Measurements from ENCODE around the gene ZIM2.

Gene ZIM2

DNA sequence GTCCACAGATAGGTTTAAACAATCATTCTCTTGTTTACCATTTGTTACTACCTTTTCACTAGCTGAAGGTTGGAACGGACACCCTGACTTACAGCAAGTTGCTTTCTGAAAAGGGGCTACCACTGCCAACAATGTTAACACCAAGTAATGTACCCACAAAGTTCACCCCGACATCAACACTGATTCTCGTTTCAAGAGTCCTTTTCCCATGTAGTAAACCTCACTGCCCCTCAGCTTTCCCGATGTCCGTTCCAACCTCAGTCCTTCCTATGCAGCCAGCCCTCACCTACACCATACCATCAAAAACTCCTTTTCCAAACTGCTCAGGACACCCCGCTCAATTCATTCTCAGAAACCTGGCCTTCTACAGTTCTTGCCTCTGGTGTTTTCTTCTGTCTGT, 29.0 kb downstream of the ZIM2 start:
- no peak for DNase-seq (ENCODE audit: low read depth in 1 of 2, low spot score in 1 of 2)

DNA sequence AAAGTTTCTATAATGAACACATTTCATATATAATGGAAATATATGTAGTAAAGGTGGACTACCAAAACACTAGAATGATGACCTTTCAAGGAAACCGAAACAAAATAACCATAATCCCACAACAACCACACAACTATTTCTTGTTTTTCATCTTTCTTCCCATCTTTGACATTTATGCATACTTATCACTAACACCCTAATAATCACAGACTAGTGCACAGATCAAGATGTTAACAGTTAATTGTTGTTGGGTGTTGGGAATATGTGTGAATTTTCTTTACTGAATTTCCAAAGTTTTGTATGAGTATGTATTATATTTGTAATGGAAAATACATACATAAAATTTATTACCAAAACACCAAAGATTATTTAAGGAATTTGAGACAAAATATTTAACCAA, 30.3 kb downstream of the ZIM2 start:
- DNase-seq (ENCODE audit: low read depth in 1 of 2, low spot score in 1 of 2) = no peak

DNA sequence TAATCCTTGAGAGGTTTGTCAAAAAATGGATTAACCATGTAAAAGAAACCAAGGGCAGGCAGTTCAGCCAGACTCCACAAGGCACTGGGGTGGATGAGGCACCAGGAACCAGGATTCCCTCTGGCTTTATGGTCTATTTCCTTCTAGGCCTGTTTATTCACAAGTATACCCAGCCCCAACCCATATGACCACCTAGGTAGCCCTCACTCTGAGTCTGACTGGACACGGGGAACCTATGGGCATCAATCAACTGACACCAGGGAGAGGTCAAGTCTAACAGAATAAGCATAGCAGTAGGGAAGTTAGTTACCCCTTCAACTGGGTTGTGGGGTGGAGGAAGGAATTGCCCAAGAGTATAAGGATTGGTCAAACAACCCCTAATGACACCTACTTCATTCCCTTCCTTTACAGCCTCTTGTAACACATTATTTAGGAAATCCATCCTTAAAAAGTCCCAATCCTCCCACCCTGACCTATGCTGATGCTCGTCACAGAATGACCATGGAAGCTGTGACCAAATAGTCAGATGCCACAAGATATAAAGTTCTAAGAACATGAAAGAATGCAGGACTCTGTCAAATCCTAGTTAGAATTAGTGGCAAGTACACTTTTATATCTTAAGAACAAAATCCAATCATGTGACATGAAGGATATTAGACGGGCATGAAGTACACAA, 31.7 kb downstream of the ZIM2 start:
- no peak for DNase-seq (ENCODE audit: low read depth in 1 of 2, low spot score in 1 of 2)

- DNase-seq (ENCODE audit: low read depth in 1 of 2, low spot score in 1 of 2) = no peak
Observed at GRCh38 chr19:56806639-56807038, 33.9 kb downstream of the ZIM2 start.

DNA sequence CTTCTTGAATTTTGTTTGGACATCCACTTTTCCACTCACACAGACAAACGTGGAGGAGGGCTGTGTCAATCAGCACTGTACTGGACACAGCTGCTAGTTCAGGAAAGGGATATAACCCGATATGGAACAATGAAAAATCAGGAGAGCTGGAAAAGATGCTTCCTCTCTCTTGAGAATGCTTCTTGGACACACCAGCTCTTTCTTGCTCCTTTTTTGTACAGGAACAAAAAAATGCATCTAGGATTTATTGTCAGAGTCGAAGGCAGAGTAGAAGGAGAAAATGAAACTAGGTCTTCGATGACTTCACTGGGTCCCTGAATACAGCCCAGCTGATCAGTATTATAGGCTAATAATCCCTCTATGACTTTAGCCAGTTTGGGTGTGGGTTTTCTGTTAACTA, 62.2 kb downstream of the ZIM2 start:
- no peak for DNase-seq (ENCODE audit: low read depth in 1 of 2, low spot score in 1 of 2)

GRCh38 chr19:56769650-56770049, 70.9 kb downstream of the ZIM2 start:
- DNase-seq (ENCODE audit: low read depth in 1 of 2, low spot score in 1 of 2) = no peak

- DNase-seq (ENCODE audit: low read depth in 1 of 2, low spot score in 1 of 2) = no peak
Observed at GRCh38 chr19:56765137-56765536, 75.4 kb downstream of the ZIM2 start.

DNA sequence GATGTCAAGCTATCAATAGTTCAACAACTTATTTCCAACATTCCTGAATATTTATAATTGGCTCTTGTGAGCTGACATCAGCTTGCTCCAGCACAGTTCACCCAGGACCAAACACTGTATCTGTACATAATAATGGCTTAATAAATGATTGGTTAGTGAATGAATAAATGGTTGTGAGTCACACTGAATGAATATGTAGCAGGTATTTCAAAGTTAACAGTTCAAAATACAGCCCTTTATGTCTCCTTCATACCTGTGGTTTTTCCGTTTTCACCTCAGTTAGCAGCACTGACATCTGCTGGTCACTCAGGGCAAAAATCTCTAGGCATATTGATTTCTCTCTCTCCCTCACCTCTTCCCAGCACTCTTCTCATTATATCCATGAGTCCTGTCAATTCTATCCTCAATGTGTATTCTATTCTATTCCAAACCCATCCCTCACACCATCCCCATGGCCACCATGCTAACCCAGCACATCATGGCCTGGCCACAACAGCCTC, 76.3 kb downstream of the ZIM2 start:
- no peak for DNase-seq (ENCODE audit: low read depth in 1 of 2, low spot score in 1 of 2)

GRCh38 chr19:56760842-56761241, 79.7 kb downstream of the ZIM2 start:
- no peak for DNase-seq (ENCODE audit: low read depth in 1 of 2, low spot score in 1 of 2)

- no peak for DNase-seq (ENCODE audit: low read depth in 1 of 2, low spot score in 1 of 2)
Observed at GRCh38 chr19:56759531-56759930, 81.0 kb downstream of the ZIM2 start.

DNA sequence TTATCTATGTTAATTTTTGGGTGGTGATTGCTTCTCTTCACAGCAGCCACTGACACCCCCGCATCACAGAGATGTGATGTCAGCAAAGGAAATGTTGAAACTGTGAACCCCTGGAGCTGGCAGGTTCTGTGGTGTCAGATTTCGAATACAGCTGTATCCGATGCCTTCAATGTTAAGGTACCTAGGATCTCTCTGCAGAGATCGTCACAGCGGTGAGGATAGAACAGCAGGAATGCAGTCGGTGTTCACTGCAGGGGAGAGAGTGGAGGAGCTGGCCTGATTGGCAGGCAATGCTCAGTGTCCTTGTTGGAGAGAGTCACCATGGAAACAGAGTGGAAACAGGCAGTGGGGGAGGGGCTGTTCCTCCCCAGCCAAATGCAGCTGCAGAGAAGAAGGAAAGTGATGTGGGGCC, 89.4 kb downstream of the ZIM2 start:
- DNase-seq (ENCODE audit: low read depth in 1 of 2, low spot score in 1 of 2) = no peak

- no peak for DNase-seq (ENCODE audit: low read depth in 1 of 2, low spot score in 1 of 2)
Observed at GRCh38 chr19:56750658-56751057, 89.9 kb downstream of the ZIM2 start.

GRCh38 chr19:56748378-56748777, 92.1 kb downstream of the ZIM2 start:
- DNase-seq (ENCODE audit: low read depth in 1 of 2, low spot score in 1 of 2) = no peak

DNA sequence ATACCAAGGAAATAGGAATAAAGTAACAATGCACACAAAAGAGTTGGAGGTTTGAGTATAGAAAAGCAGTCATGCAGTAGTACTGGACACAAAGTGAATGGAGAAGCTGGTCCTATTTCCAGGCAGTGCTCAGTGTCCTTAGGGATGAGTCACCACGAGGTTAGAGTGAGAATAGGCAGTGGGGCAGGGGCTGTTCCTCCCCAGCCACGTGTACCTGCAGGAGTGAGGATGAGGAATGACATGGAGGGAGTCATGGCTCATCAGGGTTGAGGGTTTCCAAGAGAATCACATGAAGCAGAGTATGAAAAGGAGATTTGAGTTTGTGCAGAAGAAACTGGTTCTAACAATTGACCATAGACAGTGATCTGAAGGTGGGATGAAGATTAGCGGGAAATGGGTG, 94.2 kb downstream of the ZIM2 start:
- no peak for DNase-seq (ENCODE audit: low read depth in 1 of 2, low spot score in 1 of 2)

GRCh38 chr19:56740501-56740900, 100.0 kb downstream of the ZIM2 start:
- no peak for DNase-seq (ENCODE audit: low read depth in 1 of 2, low spot score in 1 of 2)

GRCh38 chr19:56736571-56736970, 104.0 kb downstream of the ZIM2 start:
- no peak for DNase-seq (ENCODE audit: low read depth in 1 of 2, low spot score in 1 of 2)

DNA sequence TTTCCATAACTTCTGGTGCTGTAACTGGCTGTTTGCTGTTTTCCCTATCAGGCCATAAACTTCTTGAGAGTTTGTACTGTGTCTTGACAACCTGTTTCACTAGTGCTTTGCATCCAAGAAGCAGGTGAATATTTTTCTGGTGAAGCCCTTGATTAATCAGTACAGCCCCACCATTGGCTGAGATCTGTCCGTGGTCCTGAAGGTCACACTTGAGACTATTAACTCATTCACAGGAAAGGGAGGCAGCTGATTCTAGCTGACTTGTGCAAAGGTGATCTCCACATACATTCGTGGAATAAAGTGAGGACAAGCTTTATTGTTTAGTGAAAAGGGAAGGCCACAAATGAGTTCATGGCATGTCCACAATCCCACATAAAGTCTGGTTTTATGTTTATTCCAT, 107.5 kb downstream of the ZIM2 start:
- no peak for DNase-seq (ENCODE audit: low read depth in 1 of 2, low spot score in 1 of 2)

- DNase-seq (ENCODE audit: low read depth in 1 of 2, low spot score in 1 of 2) = no peak
Observed at GRCh38 chr19:56727677-56728076, 112.8 kb downstream of the ZIM2 start.

DNA sequence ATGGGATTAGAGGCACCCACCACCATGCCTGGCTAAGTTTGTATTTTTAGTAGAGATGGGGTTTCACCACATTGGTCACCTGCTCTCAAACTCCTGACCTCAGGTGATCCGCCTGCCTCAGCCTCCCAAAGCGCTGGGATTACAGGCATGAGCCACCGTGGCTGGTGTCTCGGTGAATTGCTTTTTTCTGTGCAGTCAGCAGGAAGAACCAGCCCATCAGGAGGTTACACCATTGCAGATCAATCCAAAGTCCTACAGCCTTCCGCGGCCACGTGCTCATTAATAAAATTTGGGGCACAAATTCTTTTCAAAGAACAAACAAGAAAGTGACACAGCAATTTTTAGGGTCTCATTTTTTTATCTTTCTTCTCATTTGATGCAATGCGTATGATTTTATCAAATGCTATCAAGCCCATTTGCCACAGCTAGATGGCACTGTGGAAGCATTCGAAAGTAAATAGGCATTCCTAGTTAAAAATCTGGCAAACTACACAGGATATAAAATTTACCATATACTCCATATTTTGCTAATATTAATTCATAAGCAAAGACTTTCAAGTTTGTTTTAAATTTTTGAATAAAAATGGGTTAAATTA, 114.6 kb downstream of the ZIM2 start:
- DNase-seq (ENCODE audit: low read depth in 1 of 2, low spot score in 1 of 2) = no peak
